B cell (primary cell): ENCODE results near the gene ABCF1.

Source experiments
- EZH2 ChIP-seq: IDR thresholded peaks from 2 replicates; pipeline ENCODE4 v1.6.1; 2012; ENCODE audit warnings: borderline replicate concordance, low read depth, mild to moderate bottlenecking, moderate library complexity, low read length; ENCODE audit not compliant: insufficient read depth, poor library complexity, severe bottlenecking
- TF ChIP-seq, protein P1 (sequence below): fragments of 200-600 bp; IDR thresholded peaks from one replicate; pipeline ENCODE4 v1.8.0; 2022; ENCODE audit warnings: antibody characterized with exemption, mild to moderate bottlenecking

DNA sequence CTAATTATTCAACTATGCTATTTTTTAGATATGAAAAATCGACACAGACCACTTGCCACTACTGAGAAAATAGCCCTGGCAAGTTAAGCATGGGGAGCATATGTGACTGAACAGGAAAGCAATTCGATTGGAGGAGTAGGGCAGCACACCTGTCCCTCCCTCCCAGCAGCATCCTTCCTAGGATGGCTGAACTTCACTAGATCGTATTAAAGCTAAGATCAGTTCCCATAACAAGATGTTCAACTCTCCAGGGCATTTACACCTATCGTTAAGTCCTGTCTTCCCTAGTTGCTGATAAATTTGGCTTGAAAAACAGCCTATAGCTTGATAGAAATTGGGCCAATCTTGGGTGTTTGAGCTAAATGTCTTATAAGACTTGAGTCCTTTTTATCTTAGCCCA lies 38.8 kb downstream of the ABCF1 start:
- TF ChIP-seq, protein P1, sequence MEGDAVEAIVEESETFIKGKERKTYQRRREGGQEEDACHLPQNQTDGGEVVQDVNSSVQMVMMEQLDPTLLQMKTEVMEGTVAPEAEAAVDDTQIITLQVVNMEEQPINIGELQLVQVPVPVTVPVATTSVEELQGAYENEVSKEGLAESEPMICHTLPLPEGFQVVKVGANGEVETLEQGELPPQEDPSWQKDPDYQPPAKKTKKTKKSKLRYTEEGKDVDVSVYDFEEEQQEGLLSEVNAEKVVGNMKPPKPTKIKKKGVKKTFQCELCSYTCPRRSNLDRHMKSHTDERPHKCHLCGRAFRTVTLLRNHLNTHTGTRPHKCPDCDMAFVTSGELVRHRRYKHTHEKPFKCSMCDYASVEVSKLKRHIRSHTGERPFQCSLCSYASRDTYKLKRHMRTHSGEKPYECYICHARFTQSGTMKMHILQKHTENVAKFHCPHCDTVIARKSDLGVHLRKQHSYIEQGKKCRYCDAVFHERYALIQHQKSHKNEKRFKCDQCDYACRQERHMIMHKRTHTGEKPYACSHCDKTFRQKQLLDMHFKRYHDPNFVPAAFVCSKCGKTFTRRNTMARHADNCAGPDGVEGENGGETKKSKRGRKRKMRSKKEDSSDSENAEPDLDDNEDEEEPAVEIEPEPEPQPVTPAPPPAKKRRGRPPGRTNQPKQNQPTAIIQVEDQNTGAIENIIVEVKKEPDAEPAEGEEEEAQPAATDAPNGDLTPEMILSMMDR: no peak
- no peak for TF ChIP-seq EZH2
